Natural killer cell (primary cell): Measurements from ENCODE around the gene VWA8. TPM values are rescaled to one million over a fixed set of nuclear protein-coding genes. Genes with fewer than 3 reads are reported as not detected.
"Not testable (repeated sequence)": the region's sequence is repeated elsewhere in the genome, so short reads cannot be mapped to it uniquely, and the experiment has no call there.

ENCODE experiments used
- ATAC-seq, 3 donors: fragments of 150-1000 bp in 2 of 3; fragments of 200-7000 bp in 1 of 3; cut with Tn5 transposase; 1 replicate in 1 of 3; 2 replicates in 2 of 3; pipeline ENCODE4 v1.10.0; 2021; ENCODE audit warnings: mild to moderate bottlenecking in 2 of 3, moderate library complexity in 2 of 3
- DNase-seq, 2 donors: peaks; one replicate each; pipeline versions ENCODE4 v3.0.0 to v3.0.0-alpha.2; 2013 to 2021; ENCODE audit warnings: mixed read lengths in 1 of 2
- H3K27ac ChIP-seq: one replicate; pipeline ENCODE4 v1.5.1; 2013; ENCODE audit warnings: mild to moderate bottlenecking, low read length
- H3K27me3 ChIP-seq: one replicate; pipeline ENCODE4 v1.6.1; 2013; ENCODE audit warnings: low read length; ENCODE audit not compliant: control insufficient read depth, insufficient read depth
- H3K36me3 ChIP-seq: one replicate; pipeline ENCODE4 v1.6.1; 2013; ENCODE audit warnings: low read length; ENCODE audit not compliant: control insufficient read depth, insufficient read depth
- H3K4me1 ChIP-seq: one replicate; pipeline ENCODE4 v1.6.1; 2013; ENCODE audit warnings: low read length; ENCODE audit not compliant: control insufficient read depth, insufficient read depth
- H3K4me3 ChIP-seq: one replicate; pipeline ENCODE4 v1.5.1; 2013; ENCODE audit warnings: low read length
- H3K9me3 ChIP-seq: one replicate; pipeline ENCODE4 v1.6.1; 2013; ENCODE audit warnings: low read length; ENCODE audit not compliant: control insufficient read depth, insufficient read depth
- H3K27ac Mint-ChIP-seq, 2 donors: one replicate each; pipeline ENCODE4 v1.8.0; 2022; ENCODE audit warnings: mild to moderate bottlenecking in 2 of 2, mixed read lengths in 2 of 2, moderate library complexity in 1 of 2
- H3K27me3 Mint-ChIP-seq, 2 donors: one replicate each; pipeline ENCODE4 v1.8.0; 2022; ENCODE audit warnings: low read depth in 2 of 2, mixed read lengths in 2 of 2
- H3K36me3 Mint-ChIP-seq: one replicate; pipeline ENCODE4 v1.8.0; 2022; ENCODE audit warnings: mixed read lengths
- H3K4me1 Mint-ChIP-seq, 2 donors: one replicate each; pipeline ENCODE4 v1.8.0; 2022; ENCODE audit warnings: mixed read lengths in 2 of 2
- H3K4me3 Mint-ChIP-seq: one replicate; pipeline ENCODE4 v1.8.0; 2022; ENCODE audit warnings: mild to moderate bottlenecking, moderate library complexity, mixed read lengths
- H3K9me3 Mint-ChIP-seq, 2 donors: one replicate each; pipeline ENCODE4 v1.8.0; 2022; ENCODE audit warnings: mixed read lengths in 2 of 2
- WGBS: methylation state at CpG from one replicate; pipeline ENCODE4 v1.1.7; 2013; ENCODE audit warnings: missing lambda C conversion rate; ENCODE audit not compliant: insufficient coverage; 5-methylcytosine and 5-hydroxymethylcytosine counted together
- intact Hi-C: fragments of 100-400 bp; cut with micrococcal nuclease; formaldehyde crosslinking; loops from one replicate; pipeline ENCODE4 v1.14.2; 2022
- total RNA-seq, 4 donors: library from RNA; stranded (reverse); fragments of 120-200 nt in 1 of 4; gene quantifications; one replicate each; pipeline versions ENCODE4 v1.2.3 to v1.2.4, GENCODE V29; 2013 to 2022
- TF ChIP-seq, protein P1 (sequence below): fragments of 200-600 bp; IDR thresholded peaks from one replicate; pipeline ENCODE4 v1.8.0; 2022; ENCODE audit warnings: antibody characterized with exemption

The VWA8 gene
- total RNA-seq, 3 donors from 2014 or later (not counting 1 experiment from before 2014, with no cell fraction given): 21.9 to 27.5 (median 22.6) TPM

DNA sequence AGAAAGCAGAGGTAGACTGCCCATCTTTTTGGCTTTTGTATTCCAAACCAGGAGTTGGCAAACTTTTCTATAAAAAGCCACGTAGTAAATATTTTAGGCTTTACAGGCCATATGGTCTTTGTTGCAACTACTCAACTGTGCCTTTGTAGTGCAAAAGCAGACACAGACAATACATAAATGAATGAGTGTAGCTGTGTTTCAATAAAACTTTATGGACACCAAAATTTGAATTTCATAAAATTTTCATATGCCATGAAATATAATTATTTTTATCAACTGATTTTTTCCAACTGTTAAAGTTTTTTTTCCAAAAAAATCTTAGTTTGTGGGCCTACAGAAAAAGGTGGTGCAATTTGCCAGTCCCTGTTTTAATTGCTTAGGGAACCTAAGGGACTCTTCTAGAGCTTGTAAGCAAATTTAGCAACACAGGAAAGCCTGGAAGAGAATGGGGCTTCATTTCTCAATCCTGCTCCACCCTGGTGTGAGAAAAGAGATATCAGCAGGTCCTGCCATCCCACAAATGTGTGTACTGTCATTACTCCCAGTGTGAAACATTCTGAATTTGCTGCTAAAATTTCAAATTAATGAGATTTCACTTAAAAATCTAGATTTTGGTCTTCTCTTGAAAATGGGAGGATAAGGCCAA, 309.4 kb downstream of the VWA8 start:
- WGBS: no CpG with 5 or more reads among the region's 1 CpG
- no peaks in the 10 kb centered on the region for H3K4me1 ChIP-seq
- H3K36me3 ChIP-seq: no peaks in the 10 kb centered on the region
- H3K9me3 Mint-ChIP-seq: no peaks in the 10 kb centered on the region
- H3K4me3 Mint-ChIP-seq: no peak overlapping the region
- ATAC-seq (no peak), DNase-seq (no peak)
- H3K27ac ChIP-seq: no peak overlapping the region
- no peaks in the 10 kb centered on the region for H3K27me3 ChIP-seq
- no peaks in the 10 kb centered on the region for H3K36me3 Mint-ChIP-seq
- no peaks in the 10 kb centered on the region for H3K4me1 Mint-ChIP-seq
- no peak overlapping the region for H3K27ac Mint-ChIP-seq
- intact Hi-C loops: loop anchor here (1.0 kb wide), 1 partner anchor 298 kb away; no protein-coding TSS in a partner anchor
- TF ChIP-seq, protein P1, sequence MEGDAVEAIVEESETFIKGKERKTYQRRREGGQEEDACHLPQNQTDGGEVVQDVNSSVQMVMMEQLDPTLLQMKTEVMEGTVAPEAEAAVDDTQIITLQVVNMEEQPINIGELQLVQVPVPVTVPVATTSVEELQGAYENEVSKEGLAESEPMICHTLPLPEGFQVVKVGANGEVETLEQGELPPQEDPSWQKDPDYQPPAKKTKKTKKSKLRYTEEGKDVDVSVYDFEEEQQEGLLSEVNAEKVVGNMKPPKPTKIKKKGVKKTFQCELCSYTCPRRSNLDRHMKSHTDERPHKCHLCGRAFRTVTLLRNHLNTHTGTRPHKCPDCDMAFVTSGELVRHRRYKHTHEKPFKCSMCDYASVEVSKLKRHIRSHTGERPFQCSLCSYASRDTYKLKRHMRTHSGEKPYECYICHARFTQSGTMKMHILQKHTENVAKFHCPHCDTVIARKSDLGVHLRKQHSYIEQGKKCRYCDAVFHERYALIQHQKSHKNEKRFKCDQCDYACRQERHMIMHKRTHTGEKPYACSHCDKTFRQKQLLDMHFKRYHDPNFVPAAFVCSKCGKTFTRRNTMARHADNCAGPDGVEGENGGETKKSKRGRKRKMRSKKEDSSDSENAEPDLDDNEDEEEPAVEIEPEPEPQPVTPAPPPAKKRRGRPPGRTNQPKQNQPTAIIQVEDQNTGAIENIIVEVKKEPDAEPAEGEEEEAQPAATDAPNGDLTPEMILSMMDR: no peak
- H3K27me3 Mint-ChIP-seq: no peaks in the 10 kb centered on the region
- H3K4me3 ChIP-seq: no peak overlapping the region
- H3K9me3 ChIP-seq: no peaks in the 10 kb centered on the region

DNA sequence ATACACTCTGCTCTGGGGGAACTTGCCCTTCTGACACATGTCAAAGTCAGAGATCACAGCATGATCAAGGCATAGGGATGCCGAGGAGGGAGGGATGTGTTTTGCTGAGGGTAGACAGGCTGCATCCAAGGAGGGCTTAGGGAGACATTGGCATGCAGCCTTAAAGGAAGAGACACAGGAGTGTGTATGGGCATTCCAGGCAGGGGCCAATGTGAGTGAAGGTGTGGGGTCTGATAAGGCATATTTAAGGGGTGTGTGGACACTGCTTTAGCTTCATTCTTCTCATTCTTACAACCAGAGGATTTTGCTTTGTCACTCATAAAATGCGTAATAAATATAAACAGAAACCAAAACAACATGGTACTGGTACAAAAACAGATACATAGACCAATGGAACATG, 310.2 kb downstream of the VWA8 start:
- no peak overlapping the region for H3K4me3 ChIP-seq
- TF ChIP-seq, protein P1: no peak
- Mint-ChIP-seq H3K9me3 (no peaks in the 10 kb centered on the region), H3K27me3 (no peaks in the 10 kb centered on the region), H3K4me1 (no peaks in the 10 kb centered on the region), H3K4me3 (no peak overlapping the region), H3K36me3 (no peaks in the 10 kb centered on the region), H3K27ac (peak overlapping the region in 1 of 2 donors; percentile 35)
- no peaks in the 10 kb centered on the region for H3K36me3 ChIP-seq
- no peak overlapping the region for H3K27ac ChIP-seq
- DNase-seq (no peak), ATAC-seq (no peak)
- no peaks in the 10 kb centered on the region for H3K9me3 ChIP-seq
- no peaks in the 10 kb centered on the region for H3K4me1 ChIP-seq
- intact Hi-C loops: no loop called here
- no peaks in the 10 kb centered on the region for H3K27me3 ChIP-seq
- WGBS: 86% methylated on average over 1 of the region's 2 CpGs

DNA sequence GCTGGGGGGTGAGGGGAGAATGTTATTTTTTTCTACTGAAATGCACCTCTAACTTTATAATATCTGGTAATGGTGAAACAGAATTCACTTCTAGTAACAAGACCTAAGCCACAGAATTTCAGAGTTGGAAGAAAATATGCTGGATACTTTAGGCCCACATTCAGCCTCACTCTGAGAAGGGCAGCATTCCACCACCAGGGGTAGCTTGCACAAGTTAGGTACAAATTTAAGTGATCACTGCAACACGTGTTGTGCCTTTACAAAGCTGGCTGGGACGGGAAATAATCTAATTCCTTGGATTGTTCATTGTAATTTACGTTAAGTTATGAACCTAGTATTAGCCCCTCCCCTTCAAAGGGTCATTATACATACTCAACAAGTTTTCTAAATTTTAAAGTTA, 311.2 kb downstream of the VWA8 start:
- no peak overlapping the region for H3K27ac ChIP-seq
- 98% methylated on average over 3 of the region's 3 CpGs for WGBS
- no peaks in the 10 kb centered on the region for H3K36me3 ChIP-seq
- no peaks in the 10 kb centered on the region for H3K27me3 ChIP-seq
- ATAC-seq (no peak), DNase-seq (no peak)
- Mint-ChIP-seq H3K27ac (no peak overlapping the region), H3K9me3 (no peaks in the 10 kb centered on the region), H3K36me3 (no peaks in the 10 kb centered on the region), H3K4me3 (no peak overlapping the region), H3K27me3 (no peaks in the 10 kb centered on the region), H3K4me1 (no peaks in the 10 kb centered on the region)
- no peaks in the 10 kb centered on the region for H3K9me3 ChIP-seq
- TF ChIP-seq, protein P1: no peak
- H3K4me1 ChIP-seq: no peaks in the 10 kb centered on the region
- intact Hi-C loops: no loop called here
- H3K4me3 ChIP-seq: no peak overlapping the region

DNA sequence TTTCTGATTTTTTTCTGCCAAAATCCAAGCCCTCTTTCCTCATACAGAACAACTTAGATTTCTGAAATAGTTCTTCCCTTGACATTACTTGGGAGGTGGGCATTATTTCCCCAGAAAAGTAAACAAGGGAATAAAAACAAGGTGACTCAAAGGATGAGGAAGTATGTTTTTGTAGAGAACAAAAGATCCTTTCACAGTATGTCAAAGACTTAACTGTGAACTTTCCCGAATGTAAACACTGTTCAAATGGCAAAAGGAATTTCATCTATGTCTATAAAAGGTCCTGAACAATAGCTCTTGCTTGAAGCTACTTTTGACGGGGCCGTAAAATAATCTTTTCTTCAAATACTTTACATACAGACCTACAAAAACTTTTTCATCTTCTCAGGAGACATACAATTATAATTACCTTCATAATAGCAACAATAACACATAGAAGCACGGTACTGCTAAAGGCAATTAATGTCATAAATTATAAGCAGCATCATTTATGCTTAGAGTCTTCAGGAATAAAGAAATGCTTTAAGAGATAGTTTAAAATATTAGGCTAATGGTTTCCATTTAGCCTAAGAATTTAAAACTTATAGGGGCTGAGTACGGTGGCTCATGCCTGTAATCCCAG, 312.5 kb downstream of the VWA8 start:
- ATAC-seq (no peak), DNase-seq (no peak)
- Mint-ChIP-seq H3K27me3 (no peaks in the 10 kb centered on the region), H3K4me3 (no peak overlapping the region), H3K4me1 (no peaks in the 10 kb centered on the region), H3K9me3 (no peaks in the 10 kb centered on the region), H3K36me3 (no peaks in the 10 kb centered on the region), H3K27ac (no peak overlapping the region)
- TF ChIP-seq, protein P1: no peak
- Histone ChIP-seq H3K4me3 (no peak overlapping the region), H3K27ac (no peak overlapping the region), H3K4me1 (no peaks in the 10 kb centered on the region), H3K27me3 (no peaks in the 10 kb centered on the region), H3K9me3 (no peaks in the 10 kb centered on the region), H3K36me3 (no peaks in the 10 kb centered on the region)
- intact Hi-C loops: no loop called here
- 94% methylated on average over 5 of the region's 5 CpGs for WGBS

DNA sequence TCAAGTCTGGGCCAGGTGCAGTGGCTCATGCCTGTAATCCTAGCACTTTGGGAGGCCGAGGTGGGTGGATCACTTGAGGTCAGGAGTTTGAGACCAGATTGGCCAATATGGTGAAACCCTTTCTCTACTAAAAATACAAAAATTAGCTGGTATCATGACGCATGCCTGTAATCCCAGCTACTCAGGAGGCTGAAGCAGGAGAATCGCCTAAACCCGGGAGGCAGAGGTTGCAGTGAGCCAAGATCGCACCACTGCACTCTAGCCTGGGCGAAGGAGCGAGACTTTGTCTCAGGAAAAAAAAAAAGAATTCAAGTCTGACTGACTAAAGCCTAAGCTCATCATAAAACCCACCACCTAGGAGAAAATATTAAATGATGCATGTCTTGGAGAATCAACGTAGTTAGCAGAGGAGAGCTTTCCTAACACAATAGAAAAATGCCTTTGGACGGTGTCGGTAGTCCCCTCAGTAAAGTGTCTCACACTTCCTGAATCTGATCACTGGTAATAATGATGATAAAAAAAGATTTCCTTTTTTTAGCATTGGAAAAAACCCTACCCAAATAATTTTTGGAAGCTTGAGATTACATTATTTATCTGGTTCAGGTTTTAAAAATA, 313.1 kb downstream of the VWA8 start:
- H3K27ac Mint-ChIP-seq, H3K36me3 ChIP-seq, H3K9me3 Mint-ChIP-seq, H3K9me3 ChIP-seq, H3K4me1 Mint-ChIP-seq, DNase-seq, H3K27me3 ChIP-seq, H3K27me3 Mint-ChIP-seq, ATAC-seq, H3K36me3 Mint-ChIP-seq, H3K4me1 ChIP-seq, H3K27ac ChIP-seq, intact Hi-C loops, H3K4me3 Mint-ChIP-seq, H3K4me3 ChIP-seq: not testable (repeated sequence)
- WGBS: 95% methylated on average over 7 of the region's 10 CpGs
